H1 (cell line): ENCODE data around the gene SATB2. TPM values are rescaled to one million over a fixed set of nuclear protein-coding genes. Genes with fewer than 3 reads are reported as not detected.

Source experiments
- BCL11A ChIP-seq, 2 experiments: IDR thresholded peaks; one replicate each; pipeline ENCODE4 v1.6.1; 2011; ENCODE audit warnings: low read depth in 2 of 2, low read length in 2 of 2, mild to moderate bottlenecking in 2 of 2
- CHD7 ChIP-seq: fragments of 300-600 bp; sonication (generic); IDR thresholded peaks from 2 replicates; pipeline ENCODE4 v1.7.1; 2012; ENCODE audit warnings: low read length, moderate library complexity, mild to moderate bottlenecking, inconsistent platforms; ENCODE audit not compliant: insufficient replicate concordance
- EZH2 ChIP-seq: fragments of 200-600 bp; sonication (generic); IDR thresholded peaks from 2 replicates; pipeline ENCODE4 v1.7.1; 2012; ENCODE audit warnings: low read depth, mild to moderate bottlenecking, moderate library complexity, low read length, inconsistent platforms; ENCODE audit not compliant: severe bottlenecking
- KDM5A ChIP-seq: fragments of 200-600 bp; IDR thresholded peaks from 2 replicates; pipeline ENCODE4 v1.7.1; 2012; ENCODE audit warnings: mild to moderate bottlenecking, low read length, inconsistent platforms, mixed read lengths
- NANOG ChIP-seq: IDR thresholded peaks from 2 replicates; pipeline ENCODE4 v1.6.1; 2011; ENCODE audit warnings: low read length, low read depth, mild to moderate bottlenecking, inconsistent platforms; ENCODE audit not compliant: insufficient read depth, poor library complexity, severe bottlenecking
- RAD21 ChIP-seq, 2 experiments: IDR thresholded peaks in 1 of 2; conservative IDR thresholded peaks in 1 of 2; 2 replicates each; pipeline ENCODE4 v1.6.1; 2011; ENCODE audit warnings: low read depth in 2 of 2, low read length in 2 of 2, improper control_type of control experiment in 1 of 2, inconsistent platforms in 1 of 2, mild to moderate bottlenecking in 1 of 2, moderate library complexity in 1 of 2
- polyA plus RNA-seq, 7 experiments: library from polyadenylated mRNA; depleted of rRNA in 3 of 7; stranded (reverse) in 5 of 7; unstranded in 2 of 7; fragments of >200 nt in 5 of 7; fragments of 200-250 nt in 2 of 7; gene quantifications; 1 replicate in 5 of 7; 2 replicates in 1 of 7; 4 replicates in 1 of 7; pipeline versions ENCODE4 v1.2.1 to v1.2.3, GENCODE V29; 2011 to 2013; ENCODE audit warnings: missing spikeins in 2 of 7, mixed read lengths in 2 of 7
- total RNA-seq: library from RNA; stranded (reverse); fragmentation: NEBNext Ultra II Directional; extraction: Animal tissue kit (Norgen Biotek cat#: 25700); gene quantifications from 2 replicates; pipeline ENCODE4 v1.2.1, GENCODE V29; 2021

The SATB2 gene
- total and polyA plus RNA-seq, 2 of the 8 experiments (the other 6 are each of a cell fraction or from before 2014, with no cell fraction given) = 1.3 to 5.7 TPM

DNA sequence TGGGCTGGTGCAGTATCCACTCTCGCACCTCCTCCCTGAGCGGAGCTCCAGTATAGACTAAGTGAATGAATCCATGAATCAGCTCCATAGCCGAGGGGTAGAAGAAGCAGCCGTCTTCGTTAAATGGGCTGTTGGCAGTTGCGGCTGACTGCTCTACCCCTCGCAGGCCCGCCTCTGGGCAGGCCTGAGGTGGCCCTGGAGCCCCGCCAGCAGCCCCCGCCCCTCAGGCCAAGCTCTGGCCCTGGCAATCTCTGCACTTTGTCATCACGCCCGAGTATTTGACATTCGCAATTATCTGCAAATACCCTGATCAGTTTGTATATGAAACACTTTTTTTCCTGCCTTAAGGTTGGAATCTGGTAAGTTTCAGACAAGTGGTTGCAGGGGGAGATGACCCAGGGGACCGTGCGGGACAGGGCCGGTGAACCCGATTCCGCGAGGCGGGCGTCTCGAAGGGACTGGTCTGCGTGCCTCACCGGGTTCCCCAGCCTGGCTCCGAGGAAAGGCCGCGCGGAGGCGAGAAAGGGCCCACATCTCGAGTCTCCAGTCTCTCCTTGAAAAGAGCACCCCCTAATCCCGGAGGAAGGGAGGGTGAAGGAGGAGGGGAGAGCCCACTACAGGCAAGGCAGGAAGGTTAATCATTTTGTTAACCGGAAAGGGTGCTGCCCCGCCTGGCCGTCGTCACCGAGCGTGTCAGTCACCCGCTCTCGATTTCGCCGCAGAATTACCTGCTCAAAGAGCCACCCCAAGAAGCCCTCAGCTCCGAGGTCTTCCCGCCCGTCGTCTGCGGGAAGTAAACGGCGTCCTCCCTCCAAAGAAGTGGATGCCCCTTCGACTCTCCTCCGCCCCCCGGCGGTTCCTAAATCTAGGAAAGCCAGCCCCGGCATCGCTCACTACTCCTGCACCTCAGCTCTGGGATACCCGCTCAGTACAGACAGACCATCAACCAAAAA, 11.1 kb upstream of the SATB2 start (continued):
- TF ChIP-seq CHD7 (no peak), RAD21 (IDR thresholded peaks at IDR 0.05 in 1 of 2, conservative IDR thresholded peaks at IDR 0.05 in 1 of 2; ENCODE audit: low read depth in 2 of 2, low read length in 2 of 2) (peak; percentile 14 to 31; a peak in 2 of 4 replicates), BCL11A (IDR thresholded peaks at IDR 0.05; ENCODE audit: low read depth in 2 of 2, low read length in 2 of 2) (no peak), KDM5A (no peak), NANOG (no peak), EZH2 (peak; percentile 61)
